SKM-1 treated with dmso at 0.1 percent for 144 hours (cell line): ENCODE measurements around the gene NLRP3.
"Not testable (repeated sequence)": the region's sequence is repeated elsewhere in the genome, so short reads cannot be mapped to it uniquely, and the experiment has no call there.

Source experiments
- DNase-seq: peaks from one replicate; lab custom pipeline; 2025; ENCODE audit not compliant: unreplicated experiment; lab: John Stamatoyannopoulos, UW

The NLRP3 gene

GRCh38 chr1:247468481-247469140 lies 52.6 kb downstream of the NLRP3 start:
- no peak for DNase-seq

- DNase-seq = no peak
These were observed 53.2 kb downstream of the NLRP3 start for GRCh38 chr1:247469141-247469535.

DNA sequence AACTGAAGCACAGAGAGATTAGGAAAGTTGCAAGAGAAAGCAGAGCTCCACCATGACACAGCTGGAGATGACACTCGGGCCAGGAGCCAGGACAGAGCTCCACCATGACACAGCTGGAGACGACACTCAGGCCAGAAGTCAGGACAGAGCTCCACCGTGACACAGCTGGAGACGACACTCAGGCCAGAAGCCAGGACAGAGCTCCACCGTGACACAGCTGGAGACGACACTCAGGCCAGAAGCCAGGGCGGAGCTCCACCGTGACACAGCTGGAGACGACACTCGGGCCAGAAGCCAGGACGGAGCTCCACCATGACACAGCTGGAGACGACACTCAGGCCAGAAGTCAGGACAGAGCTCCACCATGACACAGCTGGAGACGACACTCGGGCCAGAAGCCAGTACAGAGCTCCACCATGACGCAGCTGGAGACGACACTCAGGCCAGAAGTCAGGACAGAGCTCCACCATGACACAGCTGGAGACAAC lies 55.0 kb downstream of the NLRP3 start:
- DNase-seq = not testable (repeated sequence)

- no peak for DNase-seq
These were observed 55.6 kb downstream of the NLRP3 start for GRCh38 chr1:247471445-247472016.

GRCh38 chr1:247472035-247472434 lies 56.1 kb downstream of the NLRP3 start:
- DNase-seq = no peak

DNA sequence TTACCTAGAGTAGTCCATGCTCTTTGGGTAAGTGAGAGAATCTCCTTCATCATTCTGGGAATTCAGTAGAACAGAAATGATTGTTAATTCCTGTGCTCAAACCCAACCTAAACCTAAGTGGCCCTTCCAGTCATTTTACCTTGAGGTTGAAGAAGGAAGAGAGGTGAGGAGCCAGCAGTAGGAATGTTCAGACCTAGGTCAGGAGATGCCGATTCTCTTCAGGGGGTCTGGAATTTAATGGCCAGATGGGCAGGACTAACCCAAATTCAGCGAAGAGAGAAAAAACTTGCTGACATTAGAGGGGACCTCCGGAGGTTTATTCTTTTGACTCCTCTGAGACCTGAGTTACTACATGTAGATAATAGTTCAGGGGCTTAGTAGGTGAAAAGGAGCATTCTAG lies 58.4 kb downstream of the NLRP3 start:
- DNase-seq = no peak

DNA sequence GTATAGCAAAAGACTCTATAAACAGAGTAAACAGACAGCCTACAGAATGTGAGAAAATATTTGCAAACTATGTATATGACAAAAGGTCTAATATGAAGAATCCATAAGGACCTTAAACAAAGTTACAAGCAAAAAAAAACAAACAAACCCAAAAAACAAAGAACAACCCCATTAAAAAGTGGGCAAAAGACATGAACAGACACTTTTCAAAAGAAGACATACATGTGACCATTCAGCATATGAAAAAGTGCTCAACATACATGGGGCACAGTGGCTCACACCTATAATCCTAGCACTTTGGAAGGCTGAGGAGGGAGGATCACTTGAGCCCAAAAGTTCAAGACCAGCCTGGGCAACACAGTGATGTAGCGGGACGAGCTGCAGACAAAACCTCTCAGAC lies 59.8 kb downstream of the NLRP3 start:
- no peak for DNase-seq

GRCh38 chr1:247476328-247477058 lies 60.5 kb downstream of the NLRP3 start:
- not testable (repeated sequence) for DNase-seq

DNA sequence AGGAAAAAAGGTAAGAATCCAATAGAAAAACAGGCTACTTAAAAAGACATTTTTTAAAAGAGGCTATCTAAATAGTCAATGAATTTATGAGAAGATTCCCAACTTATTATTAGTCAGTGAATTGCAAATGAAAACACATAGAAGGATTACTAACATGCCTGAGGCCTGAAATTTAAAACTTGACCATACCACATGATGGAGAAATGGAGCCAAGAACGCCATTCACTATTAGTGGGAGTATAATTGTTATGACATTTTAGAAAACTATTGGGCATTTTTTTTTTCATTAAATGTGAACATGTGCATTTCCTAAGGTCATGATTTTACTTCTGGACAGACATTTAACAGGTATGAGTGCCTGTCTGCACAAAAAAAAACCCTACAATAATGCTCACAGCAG lies 66.8 kb downstream of the NLRP3 start:
- DNase-seq = no peak

DNA sequence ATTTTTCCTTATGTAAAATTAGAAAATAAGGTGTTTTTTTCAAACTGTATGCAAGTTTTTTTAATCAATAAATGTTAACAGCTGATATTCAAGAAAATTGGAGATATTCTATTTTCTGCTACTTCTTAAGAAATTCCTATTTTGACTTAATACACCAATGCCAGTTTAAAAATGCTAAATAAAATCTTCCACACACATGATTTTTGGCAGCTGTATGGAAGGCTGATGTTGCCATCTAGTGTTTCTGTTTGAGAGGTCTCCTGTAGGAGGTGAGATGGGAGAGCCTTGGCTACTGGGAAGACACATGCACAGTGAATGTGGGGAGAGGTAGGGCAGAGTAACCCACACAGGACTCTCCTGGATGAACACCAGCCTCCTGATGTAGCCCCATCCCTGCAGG lies 71.1 kb downstream of the NLRP3 start:
- DNase-seq = peak; percentile 59

DNA sequence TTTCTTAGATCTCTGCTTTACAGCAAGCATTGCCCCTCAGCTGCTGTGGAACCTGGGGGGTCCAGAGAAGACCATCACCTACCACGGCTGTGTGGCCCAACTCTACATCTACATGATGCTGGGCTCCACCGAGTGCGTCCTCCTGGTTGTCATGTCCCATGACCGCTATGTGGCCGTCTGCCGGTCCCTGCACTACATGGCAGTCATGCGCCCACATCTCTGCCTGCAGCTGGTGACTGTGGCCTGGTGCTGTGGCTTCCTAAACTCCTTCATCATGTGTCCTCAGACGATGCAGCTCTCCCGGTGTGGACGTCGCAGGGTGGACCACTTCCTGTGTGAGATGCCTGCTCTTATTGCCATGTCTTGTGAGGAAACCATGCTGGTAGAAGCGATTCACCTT lies 75.4 kb downstream of the NLRP3 start:
- no peak for DNase-seq

- no peak for DNase-seq
These were observed 77.1 kb downstream of the NLRP3 start for GRCh38 chr1:247493106-247493505.

- peak; percentile 93 for DNase-seq
These were observed 78.8 kb downstream of the NLRP3 start for GRCh38 chr1:247494767-247495166.

GRCh38 chr1:247496581-247497285 lies 80.8 kb downstream of the NLRP3 start:
- DNase-seq = no peak
